OCI-LY1 (cell line): ENCODE data around the gene SPRR2A.

Experiments
- CTCF ChIP-seq: fragments of 200-600 bp; sonication (generic), shearing (Covaris generic); IDR thresholded peaks from 2 replicates; pipeline ENCODE4 v1.5.1; 2017; ENCODE audit warnings: mild to moderate bottlenecking, antibody characterized with exemption, low read length, moderate library complexity, mixed read lengths
- EZH2 ChIP-seq: fragments of 200-600 bp; sonication (generic), shearing (Covaris generic); IDR thresholded peaks from 2 replicates; pipeline ENCODE4 v1.8.0; 2017; ENCODE audit warnings: borderline replicate concordance, mixed run types, mild to moderate bottlenecking, antibody characterized with exemption, low read length, moderate library complexity, mixed read lengths

GRCh38 chr1:153058826-153059784 lies 1.8 kb upstream of the SPRR2A start:
- no peak for TF ChIP-seq CTCF
- TF ChIP-seq EZH2 = no peak
